IMR-90 (cell line): ENCODE measurements around the gene NT5DC2. TPM values are rescaled to one million over a fixed set of nuclear protein-coding genes. Genes with fewer than 3 reads are reported as not detected.

ENCODE experiments used
- ATAC-seq: fragments of 200-7000 bp; cut with Tn5 transposase; 2 replicates; pipeline ENCODE4 v1.9.1; 2020; ENCODE audit warnings: low read depth, mild to moderate bottlenecking, moderate library complexity
- BruUV-seq: library from RNA; stranded (reverse); fragments of 400-500 nt; replicated peaks from 2 replicates; lab custom pipeline; 2021; lab: Mats Ljungman, UMichigan
- CTCF ChIA-PET: fragments of 300-600 bp; formaldehyde crosslinking; extraction: SDS; loops from one replicate; lab custom pipeline; 2021; ENCODE audit warnings: antibody characterized with exemption; lab: Yijun Ruan, JAX
- POLR2A ChIA-PET: fragments of 300-600 bp; sonication (Branson Sonifier 250); formaldehyde crosslinking; loops from one replicate; lab custom pipeline; 2022; ENCODE audit warnings: antibody characterized with exemption; ENCODE audit not compliant: unreplicated experiment; lab: Charles Lee
- DNase-seq: peaks from one replicate; pipeline ENCODE4 v3.0.0; 2013
- H2AFZ ChIP-seq: replicated peaks from 2 replicates; pipeline ENCODE3; 2013; ENCODE audit warnings: low read length, mild to moderate bottlenecking; ENCODE audit not compliant: poor library complexity
- H2AK5ac ChIP-seq: 2 replicates; pipeline ENCODE4 v1.6.1; 2013; ENCODE audit warnings: low read depth, low read length, inconsistent platforms
- H2AK9ac ChIP-seq: replicated peaks from 2 replicates; pipeline ENCODE3; 2013; ENCODE audit warnings: mild to moderate bottlenecking, low read depth, low read length, moderate library complexity; ENCODE audit not compliant: poor library complexity
- H2BK120ac ChIP-seq: 2 replicates; pipeline ENCODE4 v1.6.1; 2013; ENCODE audit warnings: low read depth, low read length, inconsistent platforms
- H2BK15ac ChIP-seq: 3 replicates; pipeline ENCODE4 v1.6.1; 2013; ENCODE audit warnings: low read depth, low read length, inconsistent platforms
- H2BK20ac ChIP-seq: 2 replicates; pipeline ENCODE4 v1.6.1; 2013; ENCODE audit warnings: low read depth, mild to moderate bottlenecking, inconsistent platforms, low read length, moderate library complexity
- H2BK5ac ChIP-seq: 2 replicates; pipeline ENCODE4 v1.6.1; 2013; ENCODE audit warnings: mild to moderate bottlenecking, low read depth, low read length, inconsistent platforms; ENCODE audit not compliant: poor library complexity, severe bottlenecking
- H3K14ac ChIP-seq: replicated peaks from 2 replicates; pipeline ENCODE4 v1.6.1; 2013; ENCODE audit warnings: low read depth, low read length, inconsistent platforms
- H3K18ac ChIP-seq: 2 replicates; pipeline ENCODE4 v1.6.1; 2013; ENCODE audit warnings: low read depth, low read length, control low read depth
- H3K23ac ChIP-seq: 2 replicates; pipeline ENCODE4 v1.6.1; 2013; ENCODE audit warnings: low read depth, low read length, inconsistent platforms
- H3K27ac ChIP-seq: 2 replicates; pipeline ENCODE4 v1.5.1; 2013; ENCODE audit warnings: mild to moderate bottlenecking, control low read depth, low read length; ENCODE audit not compliant: insufficient read depth
- H3K27me3 ChIP-seq: 2 replicates; pipeline ENCODE4 v1.6.1; 2013; ENCODE audit warnings: low read length; ENCODE audit not compliant: control insufficient read depth, insufficient read depth
- H3K36me3 ChIP-seq: 2 replicates; pipeline ENCODE4 v1.6.1; 2013; ENCODE audit warnings: low read length, mixed read lengths; ENCODE audit not compliant: control insufficient read depth, insufficient read depth
- H3K4ac ChIP-seq: 2 replicates; pipeline ENCODE4 v1.6.1; 2013; ENCODE audit warnings: low read depth, low read length, inconsistent platforms
- H3K4me1 ChIP-seq: 2 replicates; pipeline ENCODE4 v1.6.1; 2013; ENCODE audit warnings: low read length, mixed read lengths; ENCODE audit not compliant: control insufficient read depth, insufficient read depth
- H3K4me2 ChIP-seq: 2 replicates; pipeline ENCODE4 v1.6.1; 2013; ENCODE audit warnings: low read depth, mild to moderate bottlenecking, control low read depth, low read length, moderate library complexity
- H3K4me3 ChIP-seq: 2 replicates; pipeline ENCODE4 v1.5.1; 2013; ENCODE audit warnings: low read depth, mild to moderate bottlenecking, control low read depth, low read length, moderate library complexity; ENCODE audit not compliant: insufficient read depth
- H3K56ac ChIP-seq: 2 replicates; pipeline ENCODE4 v1.6.1; 2013; ENCODE audit warnings: low read length, inconsistent platforms; ENCODE audit not compliant: insufficient read depth; ENCODE audit errors: extremely low read depth
- H3K79me1 ChIP-seq, 2 experiments: 2 replicates each; pipeline ENCODE4 v1.6.1; 2013; ENCODE audit warnings: low read length in 2 of 2, inconsistent platforms in 1 of 2, low read depth in 1 of 2
- H3K9ac ChIP-seq: 2 replicates; pipeline ENCODE4 v1.6.1; 2013; ENCODE audit warnings: low read depth, low read length, control low read depth
- H3K9me1 ChIP-seq: 2 replicates; pipeline ENCODE4 v1.6.1; 2013; ENCODE audit warnings: low read length, inconsistent platforms; ENCODE audit not compliant: insufficient read depth
- H3K9me3 ChIP-seq: 2 replicates; pipeline ENCODE4 v1.6.1; 2013; ENCODE audit warnings: low read length; ENCODE audit not compliant: control insufficient read depth, insufficient read depth
- H4K20me1 ChIP-seq: 2 replicates; pipeline ENCODE4 v1.6.1; 2013; ENCODE audit warnings: low read length, inconsistent platforms; ENCODE audit not compliant: insufficient read depth
- H4K5ac ChIP-seq: 2 replicates; pipeline ENCODE4 v1.6.1; 2013; ENCODE audit warnings: mild to moderate bottlenecking, low read depth, low read length, control low read depth
- H4K8ac ChIP-seq, 2 experiments: 2 replicates each; pipeline ENCODE4 v1.6.1; 2013; ENCODE audit warnings: low read depth in 2 of 2, low read length in 2 of 2, control low read depth in 1 of 2, inconsistent platforms in 1 of 2
- H4K91ac ChIP-seq: 2 replicates; pipeline ENCODE4 v1.6.1; 2013; ENCODE audit warnings: low read depth, low read length, inconsistent platforms; ENCODE audit not compliant: insufficient read depth
- CEBPB ChIP-seq: IDR thresholded peaks from 2 replicates; pipeline ENCODE4 v1.6.1; 2012; ENCODE audit warnings: low read depth, low read length, improper control_type of control experiment
- CHD1 ChIP-seq: IDR thresholded peaks from 2 replicates; pipeline ENCODE4 v1.6.1; 2012; ENCODE audit warnings: low read depth, low read length, improper control_type of control experiment
- FOS ChIP-seq: fragments of 150-350 bp; IDR thresholded peaks from 2 replicates; pipeline ENCODE4 v1.6.1; 2016; ENCODE audit warnings: low read depth, low read length
- MAFK ChIP-seq: IDR thresholded peaks from 2 replicates; pipeline ENCODE4 v1.6.1; 2012; ENCODE audit warnings: low read depth, low read length, improper control_type of control experiment
- MAZ ChIP-seq: IDR thresholded peaks from 2 replicates; pipeline ENCODE4 v1.6.1; 2012; ENCODE audit warnings: low read depth, mild to moderate bottlenecking, low read length, improper control_type of control experiment, moderate library complexity, borderline replicate concordance
- MXI1 ChIP-seq: IDR thresholded peaks from 2 replicates; pipeline ENCODE4 v1.6.1; 2012; ENCODE audit warnings: low read depth, mild to moderate bottlenecking, low read length, moderate library complexity, borderline replicate concordance
- NFE2L2 ChIP-seq: fragments of 150-350 bp; IDR thresholded peaks from 2 replicates; pipeline ENCODE4 v1.6.1; 2016; ENCODE audit warnings: low read depth, mild to moderate bottlenecking, low read length
- RAD21 ChIP-seq: IDR thresholded peaks from 2 replicates; pipeline ENCODE4 v1.6.1; 2012; ENCODE audit warnings: low read length, improper control_type of control experiment
- RCOR1 ChIP-seq: IDR thresholded peaks from 2 replicates; pipeline ENCODE4 v1.6.1; 2012; ENCODE audit warnings: mild to moderate bottlenecking, low read length, improper control_type of control experiment; ENCODE audit not compliant: insufficient replicate concordance
- RFX5 ChIP-seq: IDR thresholded peaks from 2 replicates; pipeline ENCODE4 v1.8.0; 2012; ENCODE audit warnings: low read depth, mild to moderate bottlenecking, low read length, moderate library complexity
- WGBS, 2 experiments: methylation state at CpG; one replicate each; pipeline versions ENCODE4 v1.1.5 to v1.1.7; 2013; ENCODE audit warnings: missing lambda C conversion rate in 2 of 2; ENCODE audit not compliant: insufficient read length in 1 of 2; ENCODE audit errors: extremely low coverage in 2 of 2; 5-methylcytosine and 5-hydroxymethylcytosine counted together
- dilution Hi-C: fragments of 300-500 bp; cut with HindIII; formaldehyde crosslinking; loops from one replicate; pipeline ENCODE4 v1.14.3; 2018; ENCODE audit warnings: low sequenced_read_pairs; ENCODE audit not compliant: unreplicated experiment
- in situ Hi-C: fragments of 300-500 bp; cut with MboI; formaldehyde crosslinking; loops from 3 replicates; pipeline ENCODE4 v1.14.3; 2019; ENCODE audit warnings: low sequenced_read_pairs, inconsistent platforms, mixed read lengths
- intact Hi-C: fragments of 100-400 bp; cut with micrococcal nuclease; formaldehyde crosslinking; loops from 2 replicates; pipeline ENCODE4 v1.10.0; 2022
- polyA plus RNA-seq, 3 experiments: library from polyadenylated mRNA; depleted of rRNA; stranded (reverse); fragments of >200 nt; gene quantifications; 2 replicates each; pipeline ENCODE4 v1.2.3, GENCODE V29; 2012; ENCODE audit warnings: low replicate concordance in 1 of 3
- total RNA-seq: library from RNA; depleted of rRNA; stranded (reverse); fragments of >200 nt; gene quantifications from 2 replicates; pipeline ENCODE4 v1.2.3, GENCODE V29; 2012
- TF ChIP-seq, protein P1 (sequence below): fragments of 150-350 bp; IDR thresholded peaks from 2 replicates; pipeline ENCODE4 v1.6.1; 2017; ENCODE audit warnings: mild to moderate bottlenecking, antibody characterized with exemption, low read length, low read depth

The NT5DC2 gene
- total and polyA plus RNA-seq, 2 of the 4 experiments (the other 2 are of a cell fraction) = 161 to 200 TPM

DNA sequence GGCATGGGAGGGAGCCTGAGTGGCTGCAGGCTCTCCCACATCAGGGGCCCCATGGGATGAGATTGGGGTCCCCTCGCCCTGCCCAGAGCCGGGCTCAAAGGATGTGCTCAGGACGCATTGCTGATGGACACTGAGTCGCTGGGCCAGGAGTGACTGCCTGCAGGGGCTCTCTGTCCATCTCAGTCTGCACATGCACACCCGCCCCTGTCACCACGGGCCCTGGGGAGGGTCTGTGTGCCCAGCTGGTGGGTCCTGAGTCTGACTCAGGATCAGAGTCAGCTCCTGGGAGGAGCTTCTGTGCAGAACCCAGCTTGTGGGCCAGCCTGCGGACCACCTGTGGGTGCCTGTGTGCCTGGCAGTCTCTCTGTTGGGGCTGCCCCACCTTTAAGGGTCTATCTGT, 20.4 kb downstream of the NT5DC2 start:
- Histone ChIP-seq H3K36me3 (no peaks in the 10 kb centered on the region), H2AK9ac (no peak overlapping the region), H2BK15ac (no peak overlapping the region), H3K23ac (no peak overlapping the region), H3K9me3 (no peaks in the 10 kb centered on the region), H4K20me1 (no peaks in the 10 kb centered on the region; the same call in 1 of the 2 replicates), H2BK120ac (no peak overlapping the region), H3K9ac (no peak overlapping the region), H2AK5ac (no peak overlapping the region), H4K91ac (no peak overlapping the region), H2AFZ (no peak overlapping the region), H3K4me2 (no peak overlapping the region), H2BK20ac (no peak overlapping the region), H3K4me3 (no peak overlapping the region), H3K4me1 (no peaks in the 10 kb centered on the region), H3K14ac (no peak overlapping the region), H4K5ac (no peak overlapping the region), H2BK5ac (no peak overlapping the region), H3K18ac (no peak overlapping the region), H4K8ac (no peak overlapping the region), H3K79me1 (no peaks in the 10 kb centered on the region), H3K27me3 (peaks cover 56% of the 10 kb centered on the region), H3K9me1 (no peaks in the 10 kb centered on the region), H3K4ac (no peak overlapping the region), H3K56ac (no peak overlapping the region), H3K27ac (no peak overlapping the region)
- intact Hi-C loops (no loop called here), dilution Hi-C loops (no loop called here), in situ Hi-C loops (no loop called here)
- ChIA-PET POLR2A (no interaction called here), CTCF (no interaction called here)
- WGBS, 2 experiments = 100% methylated on average over 3 of the region's 7 CpGs; no CpG with 5 or more reads in 1 of the 2 experiments
- no peak for DNase-seq
- no TSS peak for BruUV-seq
- no peak for ATAC-seq
- no peak for TF ChIP-seq RCOR1
- no peak for TF ChIP-seq CHD1
- TF ChIP-seq MAZ = no peak
- TF ChIP-seq CEBPB = no peak
- TF ChIP-seq RAD21 = no peak
- TF ChIP-seq MXI1 = no peak
- TF ChIP-seq FOS = no peak
- no peak for TF ChIP-seq RFX5
- no peak for TF ChIP-seq NFE2L2
- TF ChIP-seq, protein P1, sequence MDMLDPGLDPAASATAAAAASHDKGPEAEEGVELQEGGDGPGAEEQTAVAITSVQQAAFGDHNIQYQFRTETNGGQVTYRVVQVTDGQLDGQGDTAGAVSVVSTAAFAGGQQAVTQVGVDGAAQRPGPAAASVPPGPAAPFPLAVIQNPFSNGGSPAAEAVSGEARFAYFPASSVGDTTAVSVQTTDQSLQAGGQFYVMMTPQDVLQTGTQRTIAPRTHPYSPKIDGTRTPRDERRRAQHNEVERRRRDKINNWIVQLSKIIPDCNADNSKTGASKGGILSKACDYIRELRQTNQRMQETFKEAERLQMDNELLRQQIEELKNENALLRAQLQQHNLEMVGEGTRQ = no peak
- TF ChIP-seq MAFK = no peak
